MCF 10A (cell line): ENCODE data around the gene MRNIP. TPM values are rescaled to one million over a fixed set of nuclear protein-coding genes. Genes with fewer than 3 reads are reported as not detected.

Experiments used
- BruUV-seq: library from RNA; stranded (reverse); fragments of 400-500 nt; replicated peaks from 2 replicates; lab custom pipeline; 2021; lab: Mats Ljungman, UMichigan
- CTCF ChIA-PET: fragments of 300-600 bp; sonication (Branson Sonifier 250); formaldehyde crosslinking; extraction: SDS; loops from one replicate; lab custom pipeline; 2021; ENCODE audit warnings: antibody characterized with exemption, inconsistent platforms; lab: Yijun Ruan, JAX
- POLR2A ChIA-PET: fragments of 300-600, 350-650 bp; sonication (Branson Sonifier 250); formaldehyde crosslinking; extraction: SDS; loops from one replicate; lab custom pipeline; 2020; ENCODE audit warnings: antibody characterized with exemption, inconsistent platforms; lab: Yijun Ruan, JAX
- DNase-seq: peaks from one replicate; pipeline ENCODE4 v3.0.0-alpha.2; 2018; ENCODE audit not compliant: unreplicated experiment
- H3K27ac Mint-ChIP-seq: one replicate; pipeline ENCODE4 v1.8.0; 2022; ENCODE audit warnings: mild to moderate bottlenecking, low read depth, mixed read lengths; ENCODE audit not compliant: unreplicated experiment
- H3K27me3 Mint-ChIP-seq: one replicate; pipeline ENCODE4 v1.8.0; 2022; ENCODE audit warnings: mixed read lengths; ENCODE audit not compliant: insufficient read depth, unreplicated experiment
- H3K36me3 Mint-ChIP-seq: one replicate; pipeline ENCODE4 v1.8.0; 2022; ENCODE audit warnings: mild to moderate bottlenecking, moderate library complexity, mixed read lengths; ENCODE audit not compliant: insufficient read depth, unreplicated experiment
- H3K4me1 Mint-ChIP-seq: one replicate; pipeline ENCODE4 v1.8.0; 2022; ENCODE audit warnings: mixed read lengths; ENCODE audit not compliant: insufficient read depth, unreplicated experiment
- H3K4me3 Mint-ChIP-seq: one replicate; pipeline ENCODE4 v1.8.0; 2022; ENCODE audit warnings: mild to moderate bottlenecking, moderate library complexity, mixed read lengths; ENCODE audit not compliant: unreplicated experiment
- H3K9me3 Mint-ChIP-seq: one replicate; pipeline ENCODE4 v1.8.0; 2022; ENCODE audit warnings: mixed read lengths; ENCODE audit not compliant: unreplicated experiment
- intact Hi-C: fragments of 100-400 bp; cut with micrococcal nuclease; formaldehyde crosslinking; loops from 2 replicates; pipeline ENCODE4 v1.14.1; 2022
- total RNA-seq: library from RNA; stranded (reverse); gene quantifications from 2 replicates; pipeline ENCODE4 v1.2.3, GENCODE V29; 2022
- TF ChIP-seq, protein P1 (sequence below): fragments of 200-600 bp; IDR thresholded peaks from one replicate; pipeline ENCODE4 v1.8.0; 2022; ENCODE audit warnings: antibody characterized with exemption, mild to moderate bottlenecking; ENCODE audit not compliant: unreplicated experiment

MRNIP gene
- total RNA-seq, 1 experiment from 2014 or later = 42.8 TPM

DNA sequence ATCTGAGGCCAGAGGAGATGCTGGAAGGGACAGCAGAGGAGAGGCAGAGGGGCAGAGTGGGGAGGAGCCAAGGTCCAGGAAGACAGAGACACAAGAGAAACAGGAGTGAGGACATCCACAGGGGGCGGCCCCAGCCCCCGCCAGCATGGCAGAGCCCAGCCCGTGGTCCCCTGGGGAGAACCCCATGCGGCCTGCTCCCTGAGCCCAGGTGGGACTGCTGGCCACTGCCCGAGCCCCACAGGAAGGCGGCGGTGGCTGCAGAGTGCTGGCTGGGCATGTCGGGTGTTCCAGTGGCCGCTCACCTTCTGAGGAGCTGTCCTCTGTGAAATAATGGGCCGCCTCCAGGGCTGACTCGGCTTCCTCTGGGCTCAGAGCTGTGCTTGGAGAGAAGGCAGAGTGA lies 8.9 kb upstream of the MRNIP start:
- CTCF ChIA-PET = interaction anchor here (0.7 kb wide), 1 partner anchor 9 kb away, joined by 3 read pairs; no protein-coding TSS in a partner anchor
- POLR2A ChIA-PET = interaction anchor here (0.7 to 2.2 kb wide), 3 partner anchors 10 to 39 kb away, joined by 3 to 4 read pairs (median 3); no protein-coding TSS in a partner anchor
- no peak overlapping the region for H3K4me3 Mint-ChIP-seq
- BruUV-seq = no TSS peak
- H3K9me3 Mint-ChIP-seq = no peaks in the 10 kb centered on the region
- no peaks in the 10 kb centered on the region for H3K27me3 Mint-ChIP-seq
- no peak overlapping the region for H3K27ac Mint-ChIP-seq
- TF ChIP-seq, protein P1, sequence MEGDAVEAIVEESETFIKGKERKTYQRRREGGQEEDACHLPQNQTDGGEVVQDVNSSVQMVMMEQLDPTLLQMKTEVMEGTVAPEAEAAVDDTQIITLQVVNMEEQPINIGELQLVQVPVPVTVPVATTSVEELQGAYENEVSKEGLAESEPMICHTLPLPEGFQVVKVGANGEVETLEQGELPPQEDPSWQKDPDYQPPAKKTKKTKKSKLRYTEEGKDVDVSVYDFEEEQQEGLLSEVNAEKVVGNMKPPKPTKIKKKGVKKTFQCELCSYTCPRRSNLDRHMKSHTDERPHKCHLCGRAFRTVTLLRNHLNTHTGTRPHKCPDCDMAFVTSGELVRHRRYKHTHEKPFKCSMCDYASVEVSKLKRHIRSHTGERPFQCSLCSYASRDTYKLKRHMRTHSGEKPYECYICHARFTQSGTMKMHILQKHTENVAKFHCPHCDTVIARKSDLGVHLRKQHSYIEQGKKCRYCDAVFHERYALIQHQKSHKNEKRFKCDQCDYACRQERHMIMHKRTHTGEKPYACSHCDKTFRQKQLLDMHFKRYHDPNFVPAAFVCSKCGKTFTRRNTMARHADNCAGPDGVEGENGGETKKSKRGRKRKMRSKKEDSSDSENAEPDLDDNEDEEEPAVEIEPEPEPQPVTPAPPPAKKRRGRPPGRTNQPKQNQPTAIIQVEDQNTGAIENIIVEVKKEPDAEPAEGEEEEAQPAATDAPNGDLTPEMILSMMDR = no peak
- H3K36me3 Mint-ChIP-seq = peaks cover 94% of the 10 kb centered on the region
- intact Hi-C loops = no loop called here
- H3K4me1 Mint-ChIP-seq = peaks cover 7% of the 10 kb centered on the region
- DNase-seq = no peak

DNA sequence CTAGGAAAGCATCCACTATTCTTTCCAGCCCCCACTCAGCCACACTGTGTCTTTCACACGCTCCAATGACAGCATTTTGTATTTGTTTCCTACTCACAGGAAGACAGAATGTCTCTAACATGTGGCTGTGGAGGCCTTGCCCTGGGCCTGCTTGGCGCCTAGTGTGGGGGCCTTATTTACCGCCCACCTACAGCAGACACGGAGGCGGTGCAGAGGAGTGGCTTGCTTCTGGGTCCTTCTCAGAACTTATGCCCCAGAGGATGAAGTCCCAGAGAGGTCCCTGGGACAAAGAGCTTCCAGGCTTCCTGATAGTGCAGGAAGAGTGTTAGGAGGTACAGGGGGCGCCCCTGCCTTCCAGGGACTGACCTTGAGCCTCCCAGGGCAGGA lies 8.5 kb upstream of the MRNIP start:
- ChIA-PET CTCF (no interaction called here), POLR2A (interaction anchor here (0.9 to 1.0 kb wide), 2 partner anchors 10 to 16 kb away, joined by 3 to 4 read pairs; no protein-coding TSS in a partner anchor)
- no TSS peak for BruUV-seq
- no peak overlapping the region for H3K4me3 Mint-ChIP-seq
- intact Hi-C loops = no loop called here
- peaks cover 7% of the 10 kb centered on the region for H3K4me1 Mint-ChIP-seq
- no peaks in the 10 kb centered on the region for H3K9me3 Mint-ChIP-seq
- no peak overlapping the region for H3K27ac Mint-ChIP-seq
- peaks cover 91% of the 10 kb centered on the region for H3K36me3 Mint-ChIP-seq
- DNase-seq = no peak
- TF ChIP-seq, protein P1 = no peak
- no peaks in the 10 kb centered on the region for H3K27me3 Mint-ChIP-seq

DNA sequence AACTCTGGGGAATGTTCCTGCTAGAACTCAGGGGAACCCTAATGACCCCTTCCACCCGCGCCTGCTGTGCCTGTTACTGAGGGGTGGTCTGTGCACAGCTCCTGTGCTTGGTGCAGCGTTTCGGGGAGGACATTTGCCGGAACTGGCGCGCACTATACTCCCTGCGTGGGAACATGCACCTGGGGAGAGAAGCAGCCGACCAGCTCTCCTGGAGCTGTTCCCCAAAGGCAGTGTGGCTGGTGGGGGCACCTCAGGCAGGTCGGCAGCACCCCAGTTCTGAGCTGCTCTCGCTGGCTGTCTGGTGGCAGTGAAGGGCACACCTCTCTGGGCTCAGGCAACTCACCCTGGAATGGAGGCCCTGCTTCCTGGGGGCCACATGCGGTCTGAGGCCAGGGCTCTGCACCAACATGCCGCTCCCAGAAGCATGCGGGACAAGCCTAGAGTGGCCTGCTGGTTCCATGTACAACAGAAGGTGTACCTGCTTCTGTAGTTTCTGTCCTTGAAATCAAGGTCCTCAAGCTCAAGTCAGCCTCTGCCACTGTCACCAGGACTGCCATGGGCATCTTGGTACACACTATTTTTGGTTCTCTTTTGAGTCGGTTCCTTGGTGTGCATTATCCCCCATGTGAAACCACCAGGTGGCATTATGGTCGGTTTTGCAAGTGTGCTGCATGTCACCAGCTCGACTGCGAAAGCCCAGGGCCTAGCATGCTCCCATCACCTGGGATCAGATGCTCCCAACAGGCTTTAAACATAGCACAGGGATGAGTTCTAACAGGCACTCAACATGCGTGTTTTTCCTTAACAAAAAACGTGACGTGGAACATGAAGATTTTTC lies 7.8 kb upstream of the MRNIP start:
- Mint-ChIP-seq H3K4me1 (peaks cover 7% of the 10 kb centered on the region), H3K36me3 (peaks cover 88% of the 10 kb centered on the region), H3K9me3 (no peaks in the 10 kb centered on the region), H3K27ac (no peak overlapping the region), H3K4me3 (no peak overlapping the region), H3K27me3 (no peaks in the 10 kb centered on the region)
- POLR2A ChIA-PET = interaction anchor here (0.9 to 1.0 kb wide), 2 partner anchors 11 to 17 kb away, joined by 3 to 4 read pairs; no protein-coding TSS in a partner anchor
- intact Hi-C loops = no loop called here
- DNase-seq = no peak
- BruUV-seq = no TSS peak
- CTCF ChIA-PET = interaction anchor here (0.5 to 0.6 kb wide), 2 partner anchors 108 to 219 kb away, joined by 3 to 4 read pairs; no protein-coding TSS in a partner anchor
- TF ChIP-seq, protein P1 = no peak
